Cardiac fibroblast (primary cell): Measurements from ENCODE around the gene IVNS1ABP.
"Not testable (repeated sequence)": the region's sequence is repeated elsewhere in the genome, so short reads cannot be mapped to it uniquely, and the experiment has no call there.

Experiments used
- DNase-seq, 2 donors: peaks; one replicate each; pipeline versions ENCODE4 v3.0.0 to v3.0.0-alpha.2; 2010; ENCODE audit warnings: low read depth in 2 of 2
- H3K4me3 ChIP-seq, 2 donors: replicated peaks in 1 of 2; 1 replicate in 1 of 2; 2 replicates in 1 of 2; pipeline ENCODE4 v1.5.1; 2011; ENCODE audit warnings: low read depth in 2 of 2, low read length in 2 of 2, mild to moderate bottlenecking in 2 of 2, moderate library complexity in 1 of 2
- CTCF ChIP-seq: IDR thresholded peaks from one replicate; pipeline ENCODE4 v1.5.1; 2011; ENCODE audit warnings: low read depth, mild to moderate bottlenecking, low read length, inconsistent platforms

IVNS1ABP gene

DNA sequence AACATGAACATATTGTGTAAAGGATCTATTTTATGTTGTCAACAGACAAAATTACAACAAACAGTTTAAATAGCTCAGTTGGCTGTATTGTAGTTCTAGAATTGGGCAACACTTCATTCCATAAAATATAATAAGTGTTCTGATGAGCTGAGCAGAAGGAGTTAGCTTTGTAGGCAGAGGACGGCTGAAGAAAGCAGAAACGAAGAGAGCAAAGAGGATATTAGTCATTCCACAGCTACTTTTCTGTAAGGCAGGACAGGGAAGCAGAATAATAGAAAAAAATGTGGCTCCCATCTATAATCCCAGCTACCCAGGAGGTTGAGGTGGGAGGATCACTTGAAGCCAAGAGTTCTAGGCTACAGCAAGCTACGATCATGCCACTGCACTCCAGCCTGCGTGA, 20.2 kb upstream of the IVNS1ABP start:
- DNase-seq = peak; percentile 22 to 68
- no peak for TF ChIP-seq CTCF
- no peak overlapping the region for H3K4me3 ChIP-seq

DNA sequence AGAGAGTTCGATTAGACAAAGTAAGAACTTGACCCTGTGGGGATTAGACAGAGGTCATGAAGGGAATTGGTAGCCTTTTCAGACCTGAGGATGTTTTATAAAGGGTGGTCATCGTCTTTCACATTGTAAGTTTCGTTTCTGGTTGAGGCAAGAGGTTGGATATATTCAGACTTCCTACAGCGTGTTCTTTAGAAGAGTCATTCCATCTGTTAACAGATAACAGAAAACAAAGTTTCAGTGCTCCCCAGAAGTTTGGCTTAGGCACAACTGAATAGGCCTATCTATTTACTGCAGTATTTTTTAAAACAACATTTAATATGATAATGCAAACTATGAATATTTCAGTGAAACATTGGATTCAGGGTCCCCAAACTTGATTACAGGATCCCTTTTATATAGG, 17.1 kb upstream of the IVNS1ABP start:
- TF ChIP-seq CTCF = no peak
- no peak for DNase-seq
- H3K4me3 ChIP-seq = no peak overlapping the region

GRCh38 chr1:185328255-185328654, 11.2 kb upstream of the IVNS1ABP start:
- H3K4me3 ChIP-seq = no peak overlapping the region
- no peak for TF ChIP-seq CTCF
- no peak for DNase-seq

DNA sequence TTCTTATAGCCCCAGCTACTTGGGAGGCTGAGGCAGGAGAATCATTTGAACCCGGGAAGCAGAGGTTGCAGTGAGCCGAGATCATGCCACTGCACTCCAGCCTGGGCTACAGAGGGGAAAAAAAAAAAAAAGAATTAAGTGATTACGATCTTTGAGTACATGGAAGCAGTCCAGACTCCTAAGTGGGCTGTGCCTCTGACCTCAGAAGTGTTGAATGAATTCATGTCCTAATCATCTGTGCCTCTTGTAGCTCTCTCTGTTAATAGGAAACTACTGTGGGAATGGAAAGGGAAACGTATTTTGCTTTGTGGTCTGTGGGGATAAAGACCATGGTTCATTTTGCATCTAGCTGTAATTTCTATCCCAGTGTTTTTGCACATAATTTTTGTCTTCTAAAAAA, 8.4 kb upstream of the IVNS1ABP start:
- TF ChIP-seq CTCF = no peak
- DNase-seq = no peak
- no peak overlapping the region for H3K4me3 ChIP-seq

- DNase-seq = no peak
- no peak overlapping the region for H3K4me3 ChIP-seq
- no peak for TF ChIP-seq CTCF
Measured at GRCh38 chr1:185324118-185324517, 7.1 kb upstream of the IVNS1ABP start.

DNA sequence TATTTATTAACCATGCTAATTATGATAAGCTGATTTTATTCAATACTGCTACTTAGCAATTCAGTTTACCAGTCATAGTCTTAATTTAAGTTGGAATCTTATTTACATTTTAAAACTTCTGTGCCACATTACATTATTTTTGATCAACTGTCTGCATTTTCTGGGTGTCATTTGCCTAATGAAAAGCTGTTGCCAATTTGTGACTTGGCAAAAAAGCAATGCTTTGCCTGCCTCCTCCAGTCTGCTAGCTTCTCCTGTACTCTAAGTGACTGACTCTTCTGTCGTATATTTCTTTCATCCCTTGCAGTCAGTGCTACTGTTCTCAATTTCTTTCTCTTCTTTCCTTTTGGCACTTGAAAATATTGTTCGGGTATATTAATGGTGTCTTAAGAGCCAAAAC, 5.6 kb upstream of the IVNS1ABP start:
- DNase-seq = no peak
- no peak overlapping the region for H3K4me3 ChIP-seq
- TF ChIP-seq CTCF = no peak

- not testable (repeated sequence) for DNase-seq
Measured at GRCh38 chr1:185321653-185322221, 4.7 kb upstream of the IVNS1ABP start.

DNA sequence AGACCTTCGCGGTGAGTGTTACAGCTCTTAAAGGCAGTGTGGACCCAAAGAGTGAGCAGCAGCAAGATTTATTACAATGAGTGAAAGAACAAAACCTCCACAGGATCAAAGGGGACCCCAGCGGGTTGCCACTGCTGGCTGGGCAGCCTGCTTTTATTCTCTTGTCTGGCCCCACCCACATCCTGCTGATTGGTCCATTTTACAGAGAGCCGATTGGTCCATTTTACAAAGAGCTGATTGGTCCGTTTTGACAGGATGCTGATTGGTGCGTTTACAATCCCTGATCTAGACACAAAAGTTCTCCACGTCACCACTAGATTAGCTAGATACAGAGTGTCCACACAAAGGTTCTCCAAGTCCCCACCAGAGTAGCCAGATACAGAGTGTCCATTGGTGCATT, 4.1 kb upstream of the IVNS1ABP start:
- not testable (repeated sequence) for DNase-seq, H3K4me3 ChIP-seq

More at GRCh38 chr1:185321653-185322221, 4.7 kb upstream of the IVNS1ABP start:
- H3K4me3 ChIP-seq = not testable (repeated sequence)
